ENCODE measurements around the gene VIPR2. TPM values are rescaled to one million over a fixed set of nuclear protein-coding genes. Genes with fewer than 3 reads are reported as not detected.

VIPR2 gene
- total and polyA plus RNA-seq, 2 donors from 2014 or later, result 0.91 to 1.3 TPM

GRCh38 chr7:158993591-158993990, 151.1 kb downstream of the VIPR2 start:
- FAIRE-seq, result no peak

GRCh38 chr7:158992759-158993158, 151.9 kb downstream of the VIPR2 start:
- H3K36me3 ChIP-seq (ENCODE audit: control insufficient read depth in 2 of 3, insufficient read depth in 3 of 3, low read length in 3 of 3), result no peaks in the 10 kb centered on the region
- TF ChIP-seq CTCF (IDR thresholded peaks at IDR 0.05; ENCODE audit: borderline replicate concordance, extremely low read depth, insufficient read depth), result no peak
- H3K4me3 ChIP-seq (ENCODE audit: low read length in 3 of 3), result no peak overlapping the region
- H3K27ac ChIP-seq (ENCODE audit: low read depth in 2 of 2, low read length in 2 of 2), result no peak overlapping the region
- H3K4me1 ChIP-seq (ENCODE audit: control insufficient read depth in 2 of 3, insufficient read depth in 2 of 3, low read depth in 1 of 3, low read length in 3 of 3), result peaks cover 0 to 2% (median 0%) of the 10 kb centered on the region in 3 donors
- intact Hi-C loops (cut with DNase I), result no loop called here
- peaks cover 15% of the 10 kb centered on the region for H3K27me3 ChIP-seq (ENCODE audit: control insufficient read depth, insufficient read depth, low read length)
- H3K9me3 ChIP-seq (ENCODE audit: control insufficient read depth in 2 of 3, insufficient read depth in 1 of 3, low read length in 3 of 3), result peaks cover 0 to 5% (median 4%) of the 10 kb centered on the region in 3 donors
- no peak overlapping the region for H3K9ac ChIP-seq (ENCODE audit: low read length in 3 of 3)
- FAIRE-seq (no peak), DNase-seq (peak in 1 of 5 donors; percentile 60)

More at GRCh38 chr7:158993591-158993990, 151.1 kb downstream of the VIPR2 start:
- Histone ChIP-seq H3K4me1 (ENCODE audit: control insufficient read depth in 2 of 3, insufficient read depth in 2 of 3, low read depth in 1 of 3, low read length in 3 of 3) (peaks cover 0 to 2% (median 0%) of the 10 kb centered on the region in 3 donors), H3K27me3 (ENCODE audit: control insufficient read depth, insufficient read depth, low read length) (peaks cover 15% of the 10 kb centered on the region), H3K9me3 (ENCODE audit: control insufficient read depth in 2 of 3, insufficient read depth in 1 of 3, low read length in 3 of 3) (peaks cover 0 to 5% (median 1%) of the 10 kb centered on the region in 3 donors), H3K27ac (ENCODE audit: low read depth in 2 of 2, low read length in 2 of 2) (no peak overlapping the region), H3K4me3 (ENCODE audit: low read length in 3 of 3) (no peak overlapping the region), H3K9ac (ENCODE audit: low read length in 3 of 3) (no peak overlapping the region), H3K36me3 (ENCODE audit: control insufficient read depth in 2 of 3, insufficient read depth in 3 of 3, low read length in 3 of 3) (no peaks in the 10 kb centered on the region)
- DNase-seq, result peak in 1 of 5 donors; percentile 53
- no peak for TF ChIP-seq CTCF (IDR thresholded peaks at IDR 0.05; ENCODE audit: borderline replicate concordance, extremely low read depth, insufficient read depth)
- intact Hi-C loops (cut with DNase I), result no loop called here

- FAIRE-seq (no peak), DNase-seq (peak in 1 of 5 donors; percentile 50)
- TF ChIP-seq CTCF (IDR thresholded peaks at IDR 0.05; ENCODE audit: borderline replicate concordance, extremely low read depth, insufficient read depth), result no peak
- Histone ChIP-seq H3K27ac (ENCODE audit: low read depth in 2 of 2, low read length in 2 of 2) (no peak overlapping the region), H3K9ac (ENCODE audit: low read length in 3 of 3) (no peak overlapping the region), H3K4me3 (ENCODE audit: low read length in 3 of 3) (no peak overlapping the region), H3K4me1 (ENCODE audit: control insufficient read depth in 2 of 3, insufficient read depth in 2 of 3, low read depth in 1 of 3, low read length in 3 of 3) (no peaks in the 10 kb centered on the region), H3K9me3 (ENCODE audit: control insufficient read depth in 2 of 3, insufficient read depth in 1 of 3, low read length in 3 of 3) (peaks cover 0 to 5% (median 4%) of the 10 kb centered on the region in 3 donors), H3K36me3 (ENCODE audit: control insufficient read depth in 2 of 3, insufficient read depth in 3 of 3, low read length in 3 of 3) (no peaks in the 10 kb centered on the region), H3K27me3 (ENCODE audit: control insufficient read depth, insufficient read depth, low read length) (peaks cover 12% of the 10 kb centered on the region)
- intact Hi-C loops (cut with DNase I), result no loop called here
These were observed 152.6 kb downstream of the VIPR2 start for GRCh38 chr7:158991824-158992621.

Measured in kidney (tissue), 14 donors.